Transverse colon (tissue), 4 donors: ENCODE results near the gene FGF22. TPM values are rescaled to one million over a fixed set of nuclear protein-coding genes. Genes with fewer than 3 reads are reported as not detected.

Source experiments
- DNase-seq: peaks from one replicate; pipeline ENCODE4 v3.0.0-alpha.2; 2019
- H3K27ac ChIP-seq, 4 donors: fragments of 200-600 bp; sonication (generic); 2 replicates each; pipeline ENCODE4 v1.5.1; 2016 to 2018; ENCODE audit warnings: inconsistent platforms in 4 of 4
- H3K27me3 ChIP-seq: fragments of 200-600 bp; sonication (generic); 2 replicates; pipeline ENCODE4 v1.5.1; 2017; ENCODE audit warnings: inconsistent platforms
- H3K36me3 ChIP-seq, 4 donors: fragments of 200-600 bp; sonication (generic); 2 replicates each; pipeline ENCODE4 v1.5.1; 2017 to 2019; ENCODE audit warnings: inconsistent platforms in 4 of 4
- H3K4me1 ChIP-seq, 4 donors: fragments of 200-600 bp; sonication (generic); 2 replicates each; pipeline ENCODE4 v1.5.1; 2017 to 2020; ENCODE audit warnings: inconsistent platforms in 4 of 4
- H3K4me3 ChIP-seq, 4 donors: fragments of 200-600 bp; sonication (generic); 1 replicate in 1 of 4; 2 replicates in 3 of 4; pipeline versions ENCODE4 v1.5.1 to v1.6.1; 2017 to 2019; ENCODE audit warnings: inconsistent platforms in 4 of 4
- H3K9me3 ChIP-seq, 2 donors: fragments of 200-600 bp; sonication (generic); 2 replicates each; pipeline ENCODE4 v1.5.1; 2017 to 2019; ENCODE audit warnings: inconsistent platforms in 2 of 2
- CTCF ChIP-seq, 5 experiments: fragments of 200-600 bp in 3 of 5; fragments of 450-650 bp in 2 of 5; sonication (generic) in 3 of 5; IDR thresholded peaks; 1 replicate in 2 of 5; 2 replicates in 3 of 5; pipeline ENCODE4 v1.5.1; 2016 to 2017; ENCODE audit warnings: antibody characterized with exemption in 5 of 5, inconsistent platforms in 3 of 5, mild to moderate bottlenecking in 2 of 5, moderate library complexity in 1 of 5
- EP300 ChIP-seq: sonication (generic); formaldehyde crosslinking; IDR thresholded peaks from one replicate; pipeline ENCODE4 v1.6.1; 2017; ENCODE audit warnings: antibody characterized with exemption, low read depth
- POLR2A ChIP-seq: fragments of 450-650 bp; IDR thresholded peaks from one replicate; pipeline ENCODE4 v1.6.1; 2016; ENCODE audit warnings: antibody characterized with exemption, mild to moderate bottlenecking, moderate library complexity
- POLR2AphosphoS5 ChIP-seq, 3 donors: sonication (generic); formaldehyde crosslinking; IDR thresholded peaks; one replicate each; pipeline ENCODE4 v1.6.1; 2016; ENCODE audit warnings: antibody characterized with exemption in 3 of 3
- WGBS, 2 donors: methylation state at CpG; one replicate each; pipeline ENCODE4 v1.1.5; 2018; ENCODE audit warnings: low coverage in 1 of 2; 5-methylcytosine and 5-hydroxymethylcytosine counted together
- in situ Hi-C, 4 donors: fragments of 200-750 bp; cut with MboI; loops; one replicate each; pipeline versions ENCODE4 v1.15.0 to v1.15.1; 2017; ENCODE audit warnings: low sequenced_read_pairs in 3 of 4, low pct_ligation_motif_present in 1 of 4, low pct_unique_long_range_greater_than_20kb in 1 of 4
- intact Hi-C: fragments of 100-400 bp; cut with DNase I; formaldehyde crosslinking; loops from one replicate; pipeline ENCODE4 v1.15.1; 2023; ENCODE audit warnings: low total_unique reads
- total RNA-seq, 4 donors: library from RNA; depleted of rRNA; stranded (reverse); fragments of >200 nt; gene quantifications; one replicate each; pipeline ENCODE4 v1.1.0, GENCODE V29; 2016

The FGF22 gene
- total RNA-seq = not detected

GRCh38 chr19:639253-640160 lies at the start of gene FGF22:
Gene FGF22 (plus strand): TSS chr19:639879. CDS start chr19:639926, 47 bp downstream.
- intact Hi-C loops (no loop called here), in situ Hi-C loops (no loop called here)
- WGBS, 2 donors = 3% methylated on average over 106 of the region's 109 CpGs; no CpG with 5 or more reads in 1 of the 2 donors
- H3K4me3 ChIP-seq = peak within 1 kb of the TSS; percentile 11 to 52 (median 34)
- no peaks in the 10 kb centered on the region for H3K9me3 ChIP-seq
- H3K4me1 ChIP-seq = peaks cover 9 to 15% (median 12%) of the 10 kb centered on the region in 4 donors
- no peaks in the 10 kb centered on the region for H3K27me3 ChIP-seq
- no peak for TF ChIP-seq EP300
- no peak for TF ChIP-seq POLR2A
- TF ChIP-seq POLR2AphosphoS5 (IDR thresholded peaks at IDR 0.05) = no peak
- no peak for TF ChIP-seq CTCF (IDR thresholded peaks at IDR 0.05)
- peak within 1 kb of the TSS in 3 of 4 donors; percentile 9 to 49 (median 33) for H3K27ac ChIP-seq
- peak; percentile 97 for DNase-seq
- no peaks in the 10 kb centered on the region for H3K36me3 ChIP-seq

GRCh38 chr19:590396-590745 lies 49.3 kb upstream of the FGF22 start:
- in situ Hi-C loops (no loop called here), intact Hi-C loops (no loop called here)
- H3K27me3 ChIP-seq = peaks cover 91% of the 10 kb centered on the region
- no peak for DNase-seq
- WGBS, 2 donors = 2% methylated on average over 22 of the region's 50 CpGs; no CpG with 5 or more reads in 1 of the 2 donors
- H3K4me3 ChIP-seq = peak overlapping the region in 1 of 4 donors; percentile 21
- H3K27ac ChIP-seq = no peak overlapping the region
- H3K9me3 ChIP-seq = no peaks in the 10 kb centered on the region
- peaks cover 7 to 27% (median 19%) of the 10 kb centered on the region in 4 donors for H3K4me1 ChIP-seq
- no peaks in the 10 kb centered on the region for H3K36me3 ChIP-seq
- TF ChIP-seq POLR2A (no peak), POLR2AphosphoS5 (IDR thresholded peaks at IDR 0.05) (no peak), CTCF (IDR thresholded peaks at IDR 0.05) (no peak), EP300 (no peak)

DNA sequence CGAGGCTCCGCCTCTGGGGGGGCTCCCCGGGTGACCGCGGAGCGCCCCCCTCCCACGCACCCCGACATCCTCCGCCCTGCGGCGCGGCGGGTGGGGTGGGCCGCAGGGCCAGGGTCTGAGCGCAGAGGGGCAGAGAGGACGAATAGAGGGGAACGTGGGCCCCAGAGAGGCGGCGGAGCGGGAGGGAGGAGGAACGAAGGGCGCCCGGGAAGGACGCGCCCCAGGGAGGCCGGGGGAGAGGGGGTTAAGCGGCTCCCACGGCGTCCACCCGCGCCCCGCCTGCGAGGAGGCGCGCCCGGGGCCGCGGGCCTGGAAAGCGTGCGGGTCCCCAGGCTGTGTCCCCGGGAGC lies 49.0 kb upstream of the FGF22 start:
- peak overlapping the region in 1 of 4 donors; percentile 21 for H3K4me3 ChIP-seq
- peaks cover 92% of the 10 kb centered on the region for H3K27me3 ChIP-seq
- in situ Hi-C loops = no loop called here

More for the DNA sequence above, 49.0 kb upstream of the FGF22 start:
- H3K4me1 ChIP-seq = peaks cover 7 to 27% (median 19%) of the 10 kb centered on the region in 4 donors
- intact Hi-C loops = no loop called here
- DNase-seq = no peak
- no peaks in the 10 kb centered on the region for H3K36me3 ChIP-seq
- no peaks in the 10 kb centered on the region for H3K9me3 ChIP-seq
- TF ChIP-seq EP300 (no peak), POLR2A (no peak), CTCF (IDR thresholded peaks at IDR 0.05) (no peak), POLR2AphosphoS5 (IDR thresholded peaks at IDR 0.05) (no peak)
- 15% methylated on average over 36 of the region's 41 CpGs; no CpG with 5 or more reads in 1 of the 2 donors for WGBS, 2 donors
- H3K27ac ChIP-seq = no peak overlapping the region
